Stomach (tissue), 9 donors: ENCODE results near the gene DCC. TPM values are rescaled to one million over a fixed set of nuclear protein-coding genes. Genes with fewer than 3 reads are reported as not detected.

Experiments
- DNase-seq, 2 donors: peaks; one replicate each; pipeline versions ENCODE4 v3.0.0 to v3.0.0-alpha.2; 2013 to 2019
- H3K27ac ChIP-seq, 5 donors: fragments of 200-600 bp in 4 of 5; sonication (generic) in 4 of 5; one replicate each; pipeline ENCODE4 v1.5.1; 2013 to 2019; ENCODE audit warnings: mild to moderate bottlenecking in 1 of 5, moderate library complexity in 1 of 5
- H3K27me3 ChIP-seq, 3 donors: fragments of 200-600 bp; sonication (generic); one replicate each; pipeline ENCODE4 v1.5.1; 2017 to 2019; ENCODE audit warnings: mixed run types in 1 of 3
- H3K36me3 ChIP-seq, 4 donors: fragments of 200-600 bp; sonication (generic); 1 replicate in 3 of 4; 2 replicates in 1 of 4; pipeline ENCODE4 v1.5.1; 2016 to 2019
- H3K4me1 ChIP-seq, 4 donors: fragments of 200-600 bp; sonication (generic); one replicate each; pipeline ENCODE4 v1.5.1; 2016 to 2019
- H3K4me3 ChIP-seq, 4 donors: fragments of 200-600 bp; sonication (generic) in 3 of 4; one replicate each; pipeline ENCODE4 v1.5.1; 2016 to 2019; ENCODE audit warnings: mild to moderate bottlenecking in 1 of 4
- H3K9me3 ChIP-seq, 4 donors: fragments of 200-600 bp; sonication (generic); one replicate each; pipeline ENCODE4 v1.5.1; 2016 to 2019
- EP300 ChIP-seq: sonication (generic); formaldehyde crosslinking; IDR thresholded peaks from one replicate; pipeline ENCODE4 v1.6.1; 2017; ENCODE audit warnings: antibody characterized with exemption
- POLR2A ChIP-seq, 4 donors: fragments of 450-650 bp; IDR thresholded peaks; one replicate each; pipeline ENCODE4 v1.6.1; 2016; ENCODE audit warnings: antibody characterized with exemption in 4 of 4, control low read depth in 2 of 4, mild to moderate bottlenecking in 1 of 4, moderate library complexity in 1 of 4
- POLR2AphosphoS5 ChIP-seq, 3 donors: sonication (generic); formaldehyde crosslinking; IDR thresholded peaks; one replicate each; pipeline ENCODE4 v1.6.1; 2016; ENCODE audit warnings: antibody characterized with exemption in 3 of 3
- WGBS, 5 donors: extraction: QIAGEN DNeasy Blood & Tissue Kit in 3 of 5; methylation state at CpG; one replicate each; pipeline versions ENCODE4 v1.1.5 to v1.1.7; 2013 to 2018; 5-methylcytosine and 5-hydroxymethylcytosine counted together
- intact Hi-C: fragments of 100-400 bp; cut with DNase I; formaldehyde crosslinking; loops from one replicate; pipeline ENCODE4 v1.15.1; 2023; ENCODE audit warnings: low total_unique reads
- polyA plus RNA-seq, 3 donors: library from polyadenylated mRNA; stranded (reverse); fragments of 200-250 nt; gene quantifications; one replicate each; pipeline ENCODE4 v1.2.3, GENCODE V29; 2013
- total RNA-seq, 5 donors: library from RNA; depleted of rRNA; stranded (reverse); fragments of >200 nt; gene quantifications; one replicate each; pipeline versions ENCODE4 v1.1.0 to v1.2.3, GENCODE V29; 2014 to 2016
- TF ChIP-seq, protein P1 (sequence below), 7 experiments: fragments of 450-650 bp in 4 of 7; fragments of 200-600 bp in 3 of 7; sonication (generic) in 3 of 7; IDR thresholded peaks; one replicate each; pipeline ENCODE4 v1.5.1; 2016 to 2019; ENCODE audit warnings: antibody characterized with exemption in 7 of 7, control low read depth in 2 of 7, mild to moderate bottlenecking in 1 of 7
- donor health status: healthy with polysubstance abuse.
- donor health status: Bipolar disorder and iron deficiency.
- donor health status: healthy.

DCC gene
- total and polyA plus RNA-seq, 8 donors, result 0.58 to 1.7 TPM; not detected in 6

DNA sequence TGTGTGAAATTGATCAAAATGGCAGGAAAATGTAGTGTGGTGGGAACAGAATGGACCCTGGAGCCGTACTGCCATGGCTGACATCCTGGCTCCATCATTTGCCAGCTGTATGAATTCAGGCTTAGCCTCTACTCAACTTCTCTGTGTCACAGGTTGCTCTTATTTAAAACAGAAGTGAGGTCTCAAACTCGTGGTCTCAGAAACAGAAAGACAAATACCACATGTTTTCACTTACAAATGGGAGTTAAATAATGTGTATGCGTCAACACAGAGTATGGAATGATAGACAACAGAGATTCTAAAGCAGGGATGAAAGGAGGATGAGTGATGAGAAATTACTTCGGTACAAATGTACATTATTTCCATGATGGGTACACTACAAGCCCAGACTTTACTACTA, 227.4 kb downstream of the DCC start:
- Histone ChIP-seq H3K4me3 (no peak overlapping the region), H3K27me3 (no peaks in the 10 kb centered on the region), H3K9me3 (no peaks in the 10 kb centered on the region), H3K27ac (no peak overlapping the region), H3K36me3 (no peaks in the 10 kb centered on the region), H3K4me1 (no peaks in the 10 kb centered on the region)
- 56 to 67% (median 58%) methylated on average over 4 of the region's 4 CpGs for WGBS, 5 donors
- no peak for DNase-seq
- intact Hi-C loops, result no loop called here
- TF ChIP-seq POLR2A (IDR thresholded peaks at IDR 0.05) (no peak), POLR2AphosphoS5 (IDR thresholded peaks at IDR 0.05) (no peak), EP300 (no peak)
- TF ChIP-seq, protein P1, sequence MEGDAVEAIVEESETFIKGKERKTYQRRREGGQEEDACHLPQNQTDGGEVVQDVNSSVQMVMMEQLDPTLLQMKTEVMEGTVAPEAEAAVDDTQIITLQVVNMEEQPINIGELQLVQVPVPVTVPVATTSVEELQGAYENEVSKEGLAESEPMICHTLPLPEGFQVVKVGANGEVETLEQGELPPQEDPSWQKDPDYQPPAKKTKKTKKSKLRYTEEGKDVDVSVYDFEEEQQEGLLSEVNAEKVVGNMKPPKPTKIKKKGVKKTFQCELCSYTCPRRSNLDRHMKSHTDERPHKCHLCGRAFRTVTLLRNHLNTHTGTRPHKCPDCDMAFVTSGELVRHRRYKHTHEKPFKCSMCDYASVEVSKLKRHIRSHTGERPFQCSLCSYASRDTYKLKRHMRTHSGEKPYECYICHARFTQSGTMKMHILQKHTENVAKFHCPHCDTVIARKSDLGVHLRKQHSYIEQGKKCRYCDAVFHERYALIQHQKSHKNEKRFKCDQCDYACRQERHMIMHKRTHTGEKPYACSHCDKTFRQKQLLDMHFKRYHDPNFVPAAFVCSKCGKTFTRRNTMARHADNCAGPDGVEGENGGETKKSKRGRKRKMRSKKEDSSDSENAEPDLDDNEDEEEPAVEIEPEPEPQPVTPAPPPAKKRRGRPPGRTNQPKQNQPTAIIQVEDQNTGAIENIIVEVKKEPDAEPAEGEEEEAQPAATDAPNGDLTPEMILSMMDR (IDR thresholded peaks at IDR 0.05), result no peak

DNA sequence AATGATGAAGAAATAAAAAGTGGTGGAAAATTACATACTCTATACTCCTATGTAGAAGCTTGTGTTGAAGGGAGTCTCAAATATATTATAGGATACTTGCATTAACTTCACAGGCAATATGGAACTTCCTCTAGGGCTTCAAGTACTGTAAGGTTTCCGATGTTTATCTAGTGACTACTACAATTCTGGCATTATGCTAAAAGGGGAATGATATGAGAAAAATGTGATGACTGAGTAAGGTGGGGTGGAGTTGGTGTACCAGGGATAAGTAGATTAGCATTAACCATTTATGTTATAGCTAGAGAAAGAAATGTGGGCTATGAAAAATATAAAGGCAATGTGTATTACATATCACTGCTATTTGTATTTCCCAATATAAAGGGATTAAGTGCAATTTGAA, 229.5 kb downstream of the DCC start:
- no peaks in the 10 kb centered on the region for H3K9me3 ChIP-seq
- no peaks in the 10 kb centered on the region for H3K4me1 ChIP-seq
- TF ChIP-seq, protein P1 (IDR thresholded peaks at IDR 0.05), result no peak
- TF ChIP-seq POLR2AphosphoS5 (IDR thresholded peaks at IDR 0.05), result no peak
- no peak for TF ChIP-seq EP300
- TF ChIP-seq POLR2A (IDR thresholded peaks at IDR 0.05), result no peak
- 41 to 72% (median 53%) methylated on average over 1 of the region's 1 CpG for WGBS, 5 donors
- intact Hi-C loops, result no loop called here
- no peak for DNase-seq
- H3K27me3 ChIP-seq, result no peaks in the 10 kb centered on the region
- no peak overlapping the region for H3K4me3 ChIP-seq
- H3K27ac ChIP-seq, result no peak overlapping the region
- no peaks in the 10 kb centered on the region for H3K36me3 ChIP-seq

- Histone ChIP-seq H3K27ac (no peak overlapping the region), H3K27me3 (no peaks in the 10 kb centered on the region), H3K4me1 (no peaks in the 10 kb centered on the region), H3K4me3 (no peak overlapping the region), H3K9me3 (no peaks in the 10 kb centered on the region), H3K36me3 (no peaks in the 10 kb centered on the region)
- intact Hi-C loops, result no loop called here
- WGBS, 5 donors, result 58 to 71% (median 63%) methylated on average over 2 of the region's 2 CpGs
- TF ChIP-seq POLR2A (IDR thresholded peaks at IDR 0.05) (no peak), POLR2AphosphoS5 (IDR thresholded peaks at IDR 0.05) (no peak), EP300 (no peak)
- TF ChIP-seq, protein P1 (IDR thresholded peaks at IDR 0.05), result no peak
- no peak for DNase-seq
Observed at GRCh38 chr18:52570975-52571374, 231.0 kb downstream of the DCC start.

DNA sequence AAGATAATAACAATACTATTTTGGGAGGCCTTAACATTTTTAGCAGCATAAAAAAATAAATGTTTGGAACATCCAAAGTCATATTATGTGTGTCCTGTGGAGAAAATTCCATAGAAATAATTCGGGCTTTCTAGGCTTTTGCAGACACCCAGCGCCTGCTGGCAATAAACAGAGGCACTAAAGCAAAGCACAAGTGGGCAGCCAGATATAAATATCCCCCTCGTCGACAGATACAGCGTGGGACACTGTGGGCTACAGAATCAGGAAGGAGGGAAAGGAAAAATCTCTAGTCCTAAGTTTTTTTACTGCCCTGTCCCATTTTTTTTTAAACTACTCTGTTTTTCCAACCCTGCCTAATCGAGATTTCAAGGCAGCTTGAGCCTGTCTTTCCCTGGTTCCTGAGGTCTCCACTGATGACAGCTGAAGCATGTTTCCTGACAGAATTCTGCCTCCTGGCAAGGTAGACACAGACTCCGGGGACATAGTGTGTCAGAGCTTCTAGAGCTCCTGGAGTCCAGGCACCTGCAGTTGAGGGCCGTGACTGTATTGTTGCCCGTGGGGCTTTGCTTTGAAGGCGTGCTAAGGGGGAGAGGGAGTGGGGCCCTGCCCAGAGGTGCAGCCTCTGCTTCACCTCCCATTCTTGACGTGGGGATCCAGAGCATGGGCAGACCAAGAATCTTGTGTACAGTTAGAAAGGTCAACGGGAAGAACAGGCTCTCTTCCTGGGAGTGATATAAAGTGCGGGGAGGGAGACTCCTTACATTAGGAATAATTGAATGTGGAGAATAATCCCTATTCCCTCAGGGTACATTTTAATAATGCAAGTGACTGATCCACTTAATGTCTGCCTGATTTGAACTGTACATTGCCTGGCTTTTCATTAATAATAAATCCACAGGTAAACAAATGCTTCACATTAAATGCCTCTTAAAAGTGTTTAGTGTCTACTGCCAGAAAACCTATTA, 232.3 kb downstream of the DCC start:
- H3K4me1 ChIP-seq, result no peaks in the 10 kb centered on the region
- no peak for DNase-seq
- no peak overlapping the region for H3K27ac ChIP-seq
- no peaks in the 10 kb centered on the region for H3K9me3 ChIP-seq
- no peaks in the 10 kb centered on the region for H3K36me3 ChIP-seq
- H3K27me3 ChIP-seq, result no peaks in the 10 kb centered on the region
- no peak overlapping the region for H3K4me3 ChIP-seq
- intact Hi-C loops, result no loop called here
- 53 to 62% (median 56%) methylated on average over 13 of the region's 13 CpGs for WGBS, 5 donors
- TF ChIP-seq, protein P1 (IDR thresholded peaks at IDR 0.05), result no peak
- TF ChIP-seq POLR2AphosphoS5 (IDR thresholded peaks at IDR 0.05), result no peak
- no peak for TF ChIP-seq POLR2A (IDR thresholded peaks at IDR 0.05)
- no peak for TF ChIP-seq EP300
